Astrocyte (in vitro differentiated cells and primary cell): ENCODE measurements around the gene TNXB. TPM values are rescaled to one million over a fixed set of nuclear protein-coding genes. Genes with fewer than 3 reads are reported as not detected.

Experiments
- DNase-seq: peaks from one replicate; pipeline ENCODE4 v3.0.0-alpha.2; 2010; ENCODE audit warnings: low read depth
- FAIRE-seq: peaks from 2 replicates; lab custom pipeline; 2011; peaks lifted over from hg19 to GRCh38; lab: Jason Lieb, UNC
- H2AFZ ChIP-seq: 2 replicates; pipeline ENCODE4 v1.6.0; 2012; ENCODE audit warnings: low read depth, low read length, inconsistent platforms
- H3K27ac ChIP-seq: 2 replicates; pipeline ENCODE4 v1.5.1; 2011; ENCODE audit warnings: low read depth, low read length, inconsistent platforms
- H3K27me3 ChIP-seq: 2 replicates; pipeline ENCODE4 v1.6.0; 2011; ENCODE audit warnings: low read length, inconsistent platforms; ENCODE audit not compliant: insufficient read depth
- H3K36me3 ChIP-seq: 2 replicates; pipeline ENCODE4 v1.5.1; 2011; ENCODE audit warnings: low read length, inconsistent platforms; ENCODE audit not compliant: insufficient read depth
- H3K4me1 ChIP-seq: 2 replicates; pipeline ENCODE4 v1.5.1; 2011; ENCODE audit warnings: low read length, inconsistent platforms; ENCODE audit not compliant: insufficient read depth
- H3K4me2 ChIP-seq: 2 replicates; pipeline ENCODE4 v1.6.0; 2012; ENCODE audit warnings: low read length, inconsistent platforms
- H3K4me3 ChIP-seq: 2 replicates; pipeline ENCODE4 v1.5.1; 2011; ENCODE audit warnings: low read depth, mild to moderate bottlenecking, low read length, inconsistent platforms; ENCODE audit not compliant: insufficient read depth
- H3K79me2 ChIP-seq: 2 replicates; pipeline ENCODE4 v1.6.0; 2012; ENCODE audit warnings: mild to moderate bottlenecking, low read length, inconsistent platforms; ENCODE audit not compliant: insufficient read depth
- H3K9ac ChIP-seq: 2 replicates; pipeline ENCODE4 v1.6.0; 2012; ENCODE audit warnings: mild to moderate bottlenecking, low read length, inconsistent platforms
- H3K9me3 ChIP-seq: 2 replicates; pipeline ENCODE4 v1.5.1; 2012; ENCODE audit warnings: low read depth, mild to moderate bottlenecking, low read length, inconsistent platforms; ENCODE audit not compliant: insufficient read depth
- H4K20me1 ChIP-seq: 2 replicates; pipeline ENCODE4 v1.6.0; 2012; ENCODE audit warnings: low read length, inconsistent platforms; ENCODE audit not compliant: insufficient read depth
- H3K27ac Mint-ChIP-seq: one replicate; pipeline ENCODE4 v1.8.0; 2021; ENCODE audit warnings: mild to moderate bottlenecking, mixed read lengths; ENCODE audit not compliant: unreplicated experiment
- H3K27me3 Mint-ChIP-seq: one replicate; pipeline ENCODE4 v1.8.0; 2021; ENCODE audit warnings: low read depth, mixed read lengths; ENCODE audit not compliant: unreplicated experiment
- H3K36me3 Mint-ChIP-seq: one replicate; pipeline ENCODE4 v1.8.0; 2021; ENCODE audit warnings: low read depth, mixed read lengths; ENCODE audit not compliant: unreplicated experiment
- H3K4me1 Mint-ChIP-seq: one replicate; pipeline ENCODE4 v1.8.0; 2021; ENCODE audit warnings: low read depth, mixed read lengths; ENCODE audit not compliant: unreplicated experiment
- H3K4me3 Mint-ChIP-seq: one replicate; pipeline ENCODE4 v1.8.0; 2021; ENCODE audit warnings: mild to moderate bottlenecking, moderate library complexity, mixed read lengths; ENCODE audit not compliant: unreplicated experiment
- H3K9me3 Mint-ChIP-seq: one replicate; pipeline ENCODE4 v1.8.0; 2021; ENCODE audit warnings: mild to moderate bottlenecking, mixed read lengths; ENCODE audit not compliant: unreplicated experiment
- EZH2 ChIP-seq: IDR thresholded peaks from 2 replicates; pipeline ENCODE4 v1.6.1; 2012; ENCODE audit warnings: mild to moderate bottlenecking, low read length, inconsistent platforms; ENCODE audit not compliant: insufficient read depth
- total RNA-seq: library from RNA; stranded (reverse); gene quantifications from 2 replicates; pipeline ENCODE4 v1.2.1, GENCODE V29; 2021
- TF ChIP-seq, protein P1 (sequence below): IDR thresholded peaks from 2 replicates; pipeline ENCODE4 v1.5.1; 2011; ENCODE audit warnings: low read depth, mild to moderate bottlenecking, inconsistent platforms, low read length, moderate library complexity; ENCODE audit not compliant: insufficient read depth

TNXB gene
- total RNA-seq, 1 donor from 2014 or later = 2.3 TPM

DNA sequence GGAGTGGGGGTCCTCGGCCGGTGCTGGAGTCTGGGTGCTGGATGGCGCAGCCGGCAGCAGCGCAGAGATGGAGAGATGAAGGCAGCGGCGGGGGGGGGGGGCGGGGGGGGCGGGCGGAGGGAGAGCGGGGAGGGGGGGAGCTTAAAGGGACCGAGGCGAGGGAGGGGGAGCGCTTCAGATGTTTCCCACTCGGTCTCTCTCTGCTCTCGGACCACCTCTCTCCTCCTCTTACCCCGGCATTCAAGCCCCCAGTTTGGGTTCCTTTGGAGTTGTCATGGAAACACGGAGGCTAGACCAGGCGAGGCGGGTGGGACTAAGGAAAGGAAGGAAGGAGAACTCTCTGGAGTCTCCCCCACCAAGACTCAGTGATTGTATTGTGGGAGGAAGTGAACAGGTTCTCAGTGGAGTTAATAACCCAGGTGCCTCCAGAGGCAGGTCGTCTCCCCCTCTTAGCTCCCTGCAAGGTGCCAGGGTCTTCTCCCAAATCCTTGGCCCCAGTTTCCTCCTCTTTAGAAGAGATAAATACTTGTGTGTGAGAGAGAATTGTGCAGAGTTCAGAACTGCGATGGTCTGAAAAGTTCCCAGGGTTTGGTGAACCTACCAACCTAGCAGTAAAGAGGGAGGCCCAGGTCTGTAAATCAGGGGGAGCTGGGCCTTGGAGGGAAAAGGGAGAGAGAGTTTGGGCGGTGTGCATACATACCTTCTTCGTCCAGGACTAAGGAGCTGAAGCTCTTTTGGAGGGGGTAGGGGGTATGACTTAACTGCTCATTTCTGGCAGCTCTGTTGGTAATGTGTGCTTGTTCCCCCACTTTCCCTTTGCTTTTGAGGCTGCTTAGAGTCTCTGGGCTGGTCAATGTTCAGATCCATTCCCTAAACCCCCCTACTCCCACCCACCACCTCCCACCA is 43.0 kb upstream of the TNXB start, which contains the start of gene PRRT1:
TSS of gene PRRT1 (minus strand) at position 77 of the 906 bp plus-strand sequence. CDS start 112 bp downstream, outside the sequence.
- Mint-ChIP-seq H3K4me1 (peaks cover 19% of the 10 kb centered on the region), H3K36me3 (peaks cover 11% of the 10 kb centered on the region), H3K27ac (peak within 1 kb of the TSS; percentile 95), H3K9me3 (peaks cover 9% of the 10 kb centered on the region), H3K4me3 (peak within 1 kb of the TSS; percentile 98), H3K27me3 (peaks cover 30% of the 10 kb centered on the region)
- peak within 1 kb of the TSS; percentile 86 for H3K9ac ChIP-seq
- peaks cover 24% of the 10 kb centered on the region for H3K4me1 ChIP-seq
- peak within 1 kb of the TSS; percentile 6 for H2AFZ ChIP-seq
- H3K27me3 ChIP-seq = peaks cover 28% of the 10 kb centered on the region
- no peak for FAIRE-seq
- DNase-seq = no peak
- peak within 1 kb of the TSS; percentile 88 for H3K4me3 ChIP-seq
- H4K20me1 ChIP-seq = peaks cover 9% of the 10 kb centered on the region
- peak within 1 kb of the TSS; percentile 92 for H3K4me2 ChIP-seq
- H3K79me2 ChIP-seq = peaks cover 17% of the 10 kb centered on the region
- H3K9me3 ChIP-seq = no peaks in the 10 kb centered on the region
- peak within 1 kb of the TSS; percentile 82 for H3K27ac ChIP-seq
- peaks cover 4% of the 10 kb centered on the region for H3K36me3 ChIP-seq
- TF ChIP-seq EZH2 = no peak
- TF ChIP-seq, protein P1, sequence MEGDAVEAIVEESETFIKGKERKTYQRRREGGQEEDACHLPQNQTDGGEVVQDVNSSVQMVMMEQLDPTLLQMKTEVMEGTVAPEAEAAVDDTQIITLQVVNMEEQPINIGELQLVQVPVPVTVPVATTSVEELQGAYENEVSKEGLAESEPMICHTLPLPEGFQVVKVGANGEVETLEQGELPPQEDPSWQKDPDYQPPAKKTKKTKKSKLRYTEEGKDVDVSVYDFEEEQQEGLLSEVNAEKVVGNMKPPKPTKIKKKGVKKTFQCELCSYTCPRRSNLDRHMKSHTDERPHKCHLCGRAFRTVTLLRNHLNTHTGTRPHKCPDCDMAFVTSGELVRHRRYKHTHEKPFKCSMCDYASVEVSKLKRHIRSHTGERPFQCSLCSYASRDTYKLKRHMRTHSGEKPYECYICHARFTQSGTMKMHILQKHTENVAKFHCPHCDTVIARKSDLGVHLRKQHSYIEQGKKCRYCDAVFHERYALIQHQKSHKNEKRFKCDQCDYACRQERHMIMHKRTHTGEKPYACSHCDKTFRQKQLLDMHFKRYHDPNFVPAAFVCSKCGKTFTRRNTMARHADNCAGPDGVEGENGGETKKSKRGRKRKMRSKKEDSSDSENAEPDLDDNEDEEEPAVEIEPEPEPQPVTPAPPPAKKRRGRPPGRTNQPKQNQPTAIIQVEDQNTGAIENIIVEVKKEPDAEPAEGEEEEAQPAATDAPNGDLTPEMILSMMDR = no peak

DNA sequence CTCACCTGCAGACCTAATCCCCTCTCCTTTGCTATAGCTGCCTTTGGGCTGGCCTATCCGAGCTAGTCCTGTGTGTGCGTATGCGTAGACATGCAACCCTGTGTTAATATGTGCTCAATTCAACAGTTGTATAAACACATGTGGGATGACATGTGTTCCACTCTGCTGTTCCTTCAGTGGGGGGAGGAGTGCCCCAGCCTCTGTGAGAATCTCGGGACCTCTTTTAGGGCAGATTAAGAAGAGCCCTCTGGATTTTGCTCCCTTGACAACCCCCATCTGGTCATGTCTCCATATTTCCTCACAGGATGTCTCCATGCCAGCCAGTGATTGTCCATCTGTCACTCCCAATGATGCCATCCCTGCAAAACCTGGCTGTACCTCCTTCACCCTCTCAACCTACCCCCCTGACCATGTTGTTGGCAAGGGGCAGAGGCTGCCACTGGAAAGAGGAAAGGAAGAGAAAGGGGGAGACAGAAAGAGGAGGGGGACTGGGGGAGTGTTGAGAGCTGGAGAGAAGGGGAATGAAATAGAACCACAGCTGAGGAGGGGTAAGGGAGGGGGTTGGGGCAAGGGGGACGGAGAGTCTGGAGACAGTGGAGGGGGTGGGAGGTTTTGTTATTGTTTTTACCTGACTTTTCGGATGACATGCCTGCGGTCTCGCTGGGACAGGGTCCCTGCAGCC is 42.2 kb upstream of the TNXB start:
- peaks cover 9% of the 10 kb centered on the region for H4K20me1 ChIP-seq
- no peaks in the 10 kb centered on the region for H3K9me3 ChIP-seq
- no peak overlapping the region for H3K4me3 Mint-ChIP-seq
- peaks cover 33% of the 10 kb centered on the region for H3K27me3 Mint-ChIP-seq
- no peak overlapping the region for H2AFZ ChIP-seq
- peaks cover 34% of the 10 kb centered on the region for H3K27me3 ChIP-seq
- H3K4me1 ChIP-seq = peaks cover 24% of the 10 kb centered on the region
- peaks cover 17% of the 10 kb centered on the region for H3K79me2 ChIP-seq
- TF ChIP-seq, protein P1 = no peak
- peak; percentile 2 for TF ChIP-seq EZH2
- H3K27ac ChIP-seq = no peak overlapping the region
- FAIRE-seq = no peak
- H3K4me2 ChIP-seq = peak overlapping the region; percentile 92
- DNase-seq = no peak
- no peak overlapping the region for H3K27ac Mint-ChIP-seq
- peaks cover 25% of the 10 kb centered on the region for H3K4me1 Mint-ChIP-seq
- H3K36me3 Mint-ChIP-seq = peaks cover 11% of the 10 kb centered on the region
- H3K4me3 ChIP-seq = no peak overlapping the region
- H3K36me3 ChIP-seq = peaks cover under 1% of the 10 kb centered on the region
- H3K9me3 Mint-ChIP-seq = peaks cover 9% of the 10 kb centered on the region
- no peak overlapping the region for H3K9ac ChIP-seq
